GM12892 (cell line): ENCODE measurements around the gene MAEA.
"Not testable (repeated sequence)": the region's sequence is repeated elsewhere in the genome, so short reads cannot be mapped to it uniquely, and the experiment has no call there.

Experiments used
- POLR2A ChIP-seq: IDR thresholded peaks from 2 replicates; pipeline ENCODE4 v1.6.1; 2011; ENCODE audit warnings: low read depth, low read length, control low read depth
- POLR2AphosphoS5 ChIP-seq: IDR thresholded peaks from 2 replicates; pipeline ENCODE4 v1.6.1; 2011; ENCODE audit warnings: low read depth, low read length, control low read depth

- TF ChIP-seq POLR2A, POLR2AphosphoS5: not testable (repeated sequence)
These were observed 44.3 kb downstream of the MAEA start for GRCh38 chr4:1333851-1334578.
